NCI-H187 (cell line): ENCODE results near the gene KIAA1217.

Experiments
- DNase-seq, 2 experiments: peaks; one replicate each; lab custom pipeline; 2025; lab: John Stamatoyannopoulos, UW

The KIAA1217 gene

GRCh38 chr10:24552346-24553016 lies 343.5 kb downstream of the KIAA1217 start:
- DNase-seq, result peak in 1 of 2 experiments; percentile 9

DNA sequence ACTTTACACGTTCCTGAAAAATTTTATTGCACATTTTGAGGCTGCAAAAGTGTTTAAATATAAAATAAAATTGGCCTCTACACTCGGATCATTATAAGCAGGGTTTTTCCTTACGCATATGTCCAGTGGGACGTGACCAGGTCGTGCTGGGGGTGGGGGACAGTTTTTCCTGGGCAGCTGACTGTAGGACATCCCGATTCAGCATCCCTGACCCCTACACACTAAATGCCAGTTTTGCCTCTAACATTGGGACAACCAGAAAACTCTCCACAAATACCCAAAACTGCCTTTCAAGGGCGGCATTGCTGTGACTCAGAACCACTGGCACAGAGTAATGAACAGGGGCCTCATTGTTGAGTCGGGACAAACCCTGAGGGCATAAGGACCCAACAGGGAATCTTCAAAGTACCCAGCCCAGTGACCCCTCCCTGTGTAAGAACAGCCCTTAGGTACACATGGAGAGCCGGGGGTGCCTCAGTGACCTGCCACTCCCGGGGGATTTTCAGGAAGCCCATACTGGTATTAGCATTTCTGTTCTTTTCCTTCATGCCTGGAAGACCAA lies 344.2 kb downstream of the KIAA1217 start:
- no peak for DNase-seq

DNA sequence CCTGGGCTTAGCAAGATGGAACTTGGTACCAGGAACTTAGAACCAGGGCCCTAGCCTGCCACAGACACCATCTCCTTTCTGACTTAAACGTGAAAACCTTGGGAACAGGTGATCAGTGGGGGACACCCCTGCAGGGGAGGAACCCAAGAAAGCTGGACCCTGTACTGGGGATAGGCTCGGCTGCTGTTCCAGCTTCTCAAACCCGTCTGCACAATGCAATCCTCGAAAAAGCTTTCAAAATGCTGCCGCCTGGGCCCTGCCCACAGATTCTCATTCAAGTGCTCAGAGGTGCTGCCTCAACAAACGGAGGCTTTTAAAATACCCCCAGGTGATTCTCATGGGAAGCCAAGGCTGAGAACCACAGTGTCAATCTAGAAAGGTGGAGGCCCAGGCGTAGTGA lies 345.1 kb downstream of the KIAA1217 start:
- no peak for DNase-seq

- no peak for DNase-seq
These were observed 347.3 kb downstream of the KIAA1217 start for GRCh38 chr10:24556126-24556749.

DNA sequence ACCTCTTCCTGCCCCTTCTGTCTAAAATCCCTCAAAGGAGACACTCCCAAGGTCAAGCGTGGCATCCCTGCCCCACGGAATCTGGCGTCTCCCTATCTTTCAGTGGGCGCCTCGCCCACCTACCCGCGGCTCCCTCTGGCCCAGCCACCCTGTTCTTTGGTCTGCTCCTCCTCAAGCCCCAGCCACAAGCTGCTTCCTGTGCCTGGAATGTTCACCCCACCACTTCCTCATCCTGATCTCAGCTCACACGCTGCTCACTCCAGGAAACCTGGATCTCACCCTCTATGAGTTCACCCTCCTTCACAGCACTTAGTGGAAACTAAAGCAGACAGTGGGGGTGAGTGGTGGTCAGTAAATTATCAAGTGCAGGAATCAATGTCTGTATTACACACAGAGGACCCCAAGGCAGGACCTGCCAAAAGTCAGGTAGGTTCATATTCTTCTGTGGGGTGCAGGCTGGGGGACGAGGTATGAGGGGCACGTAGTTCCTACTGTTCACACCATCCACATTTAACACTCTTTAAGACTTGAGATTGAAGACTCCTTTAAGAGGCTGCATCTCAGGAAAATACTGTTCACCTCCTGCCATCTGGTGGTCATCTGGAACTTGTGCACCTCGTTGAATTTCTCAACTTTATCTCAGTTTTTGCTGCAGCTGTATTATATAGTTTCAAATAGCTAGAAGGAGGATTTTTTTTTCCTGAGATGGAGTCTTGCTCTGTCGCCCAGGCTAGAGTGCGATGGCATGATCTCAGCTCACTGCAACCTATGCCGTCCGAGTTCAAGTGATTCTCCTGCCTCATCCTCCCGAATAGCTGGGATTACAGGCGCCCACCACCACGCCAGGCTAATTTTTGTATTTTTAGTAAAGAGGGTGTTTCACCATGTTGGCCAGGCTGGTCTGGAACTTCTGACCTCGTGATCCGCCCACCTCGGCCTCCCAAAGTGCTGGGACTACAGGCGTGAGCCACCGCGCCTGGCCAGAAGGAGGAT lies 348.1 kb downstream of the KIAA1217 start:
- DNase-seq, result no peak

DNA sequence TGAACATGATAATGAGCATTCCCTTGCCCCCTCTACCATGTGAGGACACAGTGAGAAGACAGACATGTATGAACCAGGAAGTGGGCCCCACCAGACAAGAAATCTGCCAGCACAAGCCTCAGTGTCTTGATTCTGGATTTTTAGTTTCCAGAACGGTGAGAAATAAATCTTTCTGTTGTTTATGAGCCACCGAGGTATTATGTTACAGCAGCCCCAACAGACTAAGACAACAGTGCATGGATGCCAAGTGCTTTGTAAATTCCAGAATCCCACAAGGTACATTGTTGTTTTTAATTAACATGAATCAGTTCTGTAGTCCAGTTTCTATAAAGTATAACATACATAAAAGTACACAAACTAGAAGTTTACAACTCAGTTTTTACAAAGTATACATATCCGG lies 352.5 kb downstream of the KIAA1217 start:
- DNase-seq, result no peak

- no peak for DNase-seq
These were observed 359.1 kb downstream of the KIAA1217 start for GRCh38 chr10:24568042-24568441.

- DNase-seq, result no peak
These were observed 360.4 kb downstream of the KIAA1217 start for GRCh38 chr10:24569330-24569796.

DNA sequence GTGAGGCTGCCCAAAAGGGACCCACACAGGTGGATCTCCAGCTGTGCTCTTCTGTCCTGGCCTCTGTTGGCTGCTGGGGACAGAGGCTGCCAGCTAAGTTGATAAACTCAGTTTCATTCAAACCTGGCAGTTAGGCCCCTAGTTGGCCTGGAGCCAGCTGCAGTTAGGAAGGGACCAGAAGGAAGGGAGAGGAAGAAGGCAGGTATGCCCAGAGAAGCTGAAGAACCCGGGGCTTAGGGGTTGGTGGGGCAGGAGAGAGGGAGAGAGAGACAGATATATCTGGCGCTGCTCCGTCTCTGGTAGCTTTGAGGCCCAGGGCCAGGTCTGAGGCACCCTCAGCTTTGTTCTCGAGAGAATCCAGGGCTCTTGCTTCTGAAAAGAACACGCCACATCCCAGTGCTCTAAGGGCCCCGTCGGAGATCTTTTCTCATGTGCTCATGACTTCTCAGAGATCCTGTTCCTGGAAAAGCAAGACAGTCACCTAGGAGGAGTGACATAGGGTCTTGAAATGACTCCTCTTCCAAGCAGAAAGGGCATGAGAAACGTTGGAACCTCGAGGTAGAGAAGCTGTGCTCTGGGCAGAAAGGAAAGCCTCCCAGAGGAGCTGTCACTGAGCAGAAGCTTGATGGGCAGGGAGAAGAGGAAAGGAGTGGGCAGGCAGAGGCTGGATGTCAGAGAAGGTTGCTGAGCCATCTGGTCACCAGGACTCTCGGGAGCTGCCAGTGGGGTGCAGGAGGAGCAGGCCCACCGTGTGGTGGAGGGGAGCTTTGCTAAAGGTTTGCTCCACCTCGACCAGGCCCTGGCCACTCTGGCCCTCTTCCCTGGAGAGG lies 361.1 kb downstream of the KIAA1217 start:
- no peak for DNase-seq

GRCh38 chr10:24570658-24571426 lies 361.9 kb downstream of the KIAA1217 start:
- DNase-seq, result no peak

DNA sequence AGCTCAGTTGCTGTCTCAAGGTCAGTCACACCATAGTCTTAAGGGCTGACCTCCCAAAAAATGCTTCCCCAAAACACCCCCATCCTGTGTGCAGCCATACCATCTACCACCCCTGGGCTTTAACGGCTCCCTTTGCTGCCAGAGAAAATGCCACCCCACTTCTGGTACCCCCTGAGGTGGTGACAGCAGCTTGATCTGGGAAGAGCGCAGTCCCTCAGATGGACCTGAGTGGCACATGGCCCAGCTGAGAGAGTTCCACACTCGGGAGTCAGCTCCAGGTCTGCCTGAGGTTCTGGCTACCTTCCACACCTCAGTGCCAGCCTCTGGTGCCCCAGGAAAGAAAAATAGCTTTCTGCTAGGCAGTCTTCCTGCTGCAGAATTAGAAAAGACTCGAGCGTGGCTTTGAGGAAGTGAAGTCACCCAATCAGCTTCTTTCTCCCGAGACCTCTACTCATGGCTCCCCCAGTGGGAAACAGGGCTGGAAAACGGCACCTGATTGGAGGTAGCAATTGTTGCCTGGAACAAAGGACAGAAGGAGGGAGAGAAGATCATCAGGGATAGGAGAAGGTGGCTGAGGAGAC lies 363.0 kb downstream of the KIAA1217 start:
- DNase-seq, result no peak

GRCh38 chr10:24574161-24574560 lies 365.2 kb downstream of the KIAA1217 start:
- no peak for DNase-seq

- DNase-seq, result no peak
These were observed 365.7 kb downstream of the KIAA1217 start for GRCh38 chr10:24574578-24575155.

GRCh38 chr10:24575481-24576002 lies 366.6 kb downstream of the KIAA1217 start:
- DNase-seq, result no peak

DNA sequence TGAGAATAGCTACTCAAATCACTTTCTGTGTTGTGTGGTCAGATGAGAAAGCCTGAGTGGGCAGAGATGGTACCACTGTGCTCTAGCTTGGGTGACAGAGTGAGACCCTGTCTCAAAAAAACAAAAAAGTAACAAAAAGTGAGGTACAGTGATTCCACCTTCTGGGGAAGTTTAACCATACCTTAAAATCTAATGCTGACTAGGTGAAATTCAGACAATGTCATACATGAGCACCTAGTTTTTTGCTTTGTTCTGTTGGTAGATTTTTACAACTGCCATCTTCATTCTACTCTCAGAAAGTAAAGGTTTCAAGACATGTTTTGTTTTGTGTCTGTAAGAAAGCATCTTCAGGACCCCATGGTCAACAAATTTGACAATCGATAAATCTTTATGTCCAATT lies 370.5 kb downstream of the KIAA1217 start:
- no peak for DNase-seq

DNA sequence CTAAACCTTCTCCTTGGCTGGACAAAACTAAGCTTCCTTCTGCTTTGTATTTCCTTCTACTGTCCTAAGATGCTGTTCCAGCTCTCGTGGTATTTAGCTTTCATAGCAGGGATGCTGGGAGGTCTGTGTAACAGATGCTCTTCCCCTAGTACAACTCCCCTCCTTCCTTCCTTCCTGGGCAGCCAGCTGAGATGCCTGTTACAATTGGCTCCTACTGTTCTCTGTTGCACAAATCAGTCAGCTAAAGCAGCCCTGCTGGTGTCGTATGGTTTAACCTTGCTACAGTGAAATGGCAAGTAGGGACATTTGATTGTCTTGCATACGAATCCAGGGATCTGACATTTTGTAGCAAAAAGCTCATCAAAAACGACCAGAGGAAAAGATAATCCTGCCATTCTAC lies 371.0 kb downstream of the KIAA1217 start:
- no peak for DNase-seq

DNA sequence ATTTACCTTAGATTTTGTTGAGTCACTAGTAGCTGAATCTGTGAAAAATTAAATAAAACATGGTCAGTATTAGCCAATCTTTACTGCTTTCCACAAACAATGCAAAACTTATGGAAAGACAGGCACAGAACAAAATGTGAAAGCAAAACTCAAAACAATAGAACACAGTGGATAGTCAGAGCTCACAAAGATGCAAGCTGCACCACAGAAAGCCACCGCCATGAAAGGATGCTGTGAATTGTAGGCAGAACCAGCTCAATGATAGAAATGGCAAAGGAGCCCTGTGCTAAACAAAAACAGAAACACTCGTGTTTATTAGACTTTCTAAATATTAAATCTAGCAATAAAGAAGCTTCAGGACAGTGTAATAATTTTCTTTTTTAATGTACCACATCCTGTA lies 380.3 kb downstream of the KIAA1217 start:
- no peak for DNase-seq

DNA sequence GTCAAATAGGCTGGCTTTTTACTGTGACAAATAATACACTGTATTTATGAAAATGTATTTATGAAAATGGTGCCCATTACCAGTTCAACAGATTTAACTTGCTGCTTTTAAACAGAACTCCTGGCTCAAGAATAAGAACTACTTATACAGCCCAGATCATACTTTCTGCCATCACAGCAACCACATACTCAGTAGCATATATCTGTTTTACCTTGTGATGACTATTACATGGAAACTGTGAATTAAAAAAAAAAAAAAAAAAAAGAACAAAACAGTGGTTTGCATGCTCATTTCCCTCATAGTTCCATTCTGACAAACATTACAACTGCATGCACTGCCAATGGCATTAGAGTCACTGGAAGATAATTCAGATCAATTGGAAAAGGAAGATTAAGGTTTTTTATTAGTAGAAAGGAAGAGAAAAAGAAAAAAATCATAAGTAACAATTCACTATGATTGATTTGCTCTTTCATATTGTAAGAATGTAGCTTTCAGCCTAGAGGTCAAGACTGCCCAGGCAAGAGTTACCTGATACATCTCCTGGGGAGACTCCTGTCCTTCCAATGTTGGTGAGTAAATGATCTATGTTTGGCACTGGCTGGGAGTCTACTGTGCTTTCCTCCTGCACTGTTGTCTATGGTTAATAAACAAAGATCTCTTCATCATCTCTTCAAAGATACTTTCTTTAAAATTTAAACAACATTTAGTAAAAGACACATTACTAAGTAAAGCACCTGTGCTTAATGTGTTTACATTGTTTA lies 381.9 kb downstream of the KIAA1217 start:
- DNase-seq, result no peak
